OCI-LY1 (cell line): ENCODE data around the gene KLHL29.

Experiments used
- EZH2 ChIP-seq: fragments of 200-600 bp; sonication (generic), shearing (Covaris generic); IDR thresholded peaks from 2 replicates; pipeline ENCODE4 v1.8.0; 2017; ENCODE audit warnings: borderline replicate concordance, mixed run types, mild to moderate bottlenecking, antibody characterized with exemption, low read length, moderate library complexity, mixed read lengths
- TF ChIP-seq, protein P1 (sequence below): fragments of 200-600 bp; sonication (generic), shearing (Covaris generic); IDR thresholded peaks from 2 replicates; pipeline ENCODE4 v1.5.1; 2017; ENCODE audit warnings: mild to moderate bottlenecking, antibody characterized with exemption, low read length, moderate library complexity, mixed read lengths

DNA sequence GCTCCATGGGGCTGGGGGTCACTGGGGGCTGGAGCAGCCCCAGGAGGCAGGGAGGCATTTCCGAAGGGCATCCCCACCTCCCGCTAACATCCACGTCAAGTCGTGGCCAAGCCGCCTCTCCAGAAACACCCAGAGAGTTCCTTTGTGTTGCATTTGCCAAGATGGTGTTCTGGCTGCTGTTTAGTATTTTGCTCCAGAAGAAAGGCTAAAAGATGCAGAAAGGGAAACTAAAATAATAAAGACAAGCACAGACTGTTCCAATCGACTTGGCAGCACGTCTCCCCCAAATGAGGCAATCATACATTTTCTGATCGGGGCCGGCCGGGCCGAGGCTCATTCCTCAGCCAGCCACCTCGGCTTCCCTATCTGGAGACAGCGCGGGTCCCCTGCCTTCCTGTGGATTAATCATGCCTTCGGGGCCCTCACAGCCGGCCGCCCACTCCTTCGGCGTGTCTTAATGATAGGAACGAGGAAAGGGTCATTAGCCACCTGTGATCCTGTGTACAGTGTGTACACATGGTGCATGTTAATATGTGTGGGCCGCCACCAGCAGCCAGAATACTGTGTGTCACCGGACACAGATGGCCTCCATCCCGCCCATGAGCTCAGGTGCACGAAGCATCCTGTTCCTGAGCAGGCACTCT is 169.2 kb downstream of the KLHL29 start:
- TF ChIP-seq, protein P1, sequence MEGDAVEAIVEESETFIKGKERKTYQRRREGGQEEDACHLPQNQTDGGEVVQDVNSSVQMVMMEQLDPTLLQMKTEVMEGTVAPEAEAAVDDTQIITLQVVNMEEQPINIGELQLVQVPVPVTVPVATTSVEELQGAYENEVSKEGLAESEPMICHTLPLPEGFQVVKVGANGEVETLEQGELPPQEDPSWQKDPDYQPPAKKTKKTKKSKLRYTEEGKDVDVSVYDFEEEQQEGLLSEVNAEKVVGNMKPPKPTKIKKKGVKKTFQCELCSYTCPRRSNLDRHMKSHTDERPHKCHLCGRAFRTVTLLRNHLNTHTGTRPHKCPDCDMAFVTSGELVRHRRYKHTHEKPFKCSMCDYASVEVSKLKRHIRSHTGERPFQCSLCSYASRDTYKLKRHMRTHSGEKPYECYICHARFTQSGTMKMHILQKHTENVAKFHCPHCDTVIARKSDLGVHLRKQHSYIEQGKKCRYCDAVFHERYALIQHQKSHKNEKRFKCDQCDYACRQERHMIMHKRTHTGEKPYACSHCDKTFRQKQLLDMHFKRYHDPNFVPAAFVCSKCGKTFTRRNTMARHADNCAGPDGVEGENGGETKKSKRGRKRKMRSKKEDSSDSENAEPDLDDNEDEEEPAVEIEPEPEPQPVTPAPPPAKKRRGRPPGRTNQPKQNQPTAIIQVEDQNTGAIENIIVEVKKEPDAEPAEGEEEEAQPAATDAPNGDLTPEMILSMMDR, result no peak
- TF ChIP-seq EZH2, result no peak
